ENCODE measurements around the gene MRPS6. TPM values are rescaled to one million over a fixed set of nuclear protein-coding genes. Genes with fewer than 3 reads are reported as not detected.

Gene MRPS6
- total and polyA plus RNA-seq, 10 of the 15 experiments (the other 5 are each of a cell fraction or from before 2014, with no cell fraction given) = 32.5 to 232 (median 90.3) TPM

DNA sequence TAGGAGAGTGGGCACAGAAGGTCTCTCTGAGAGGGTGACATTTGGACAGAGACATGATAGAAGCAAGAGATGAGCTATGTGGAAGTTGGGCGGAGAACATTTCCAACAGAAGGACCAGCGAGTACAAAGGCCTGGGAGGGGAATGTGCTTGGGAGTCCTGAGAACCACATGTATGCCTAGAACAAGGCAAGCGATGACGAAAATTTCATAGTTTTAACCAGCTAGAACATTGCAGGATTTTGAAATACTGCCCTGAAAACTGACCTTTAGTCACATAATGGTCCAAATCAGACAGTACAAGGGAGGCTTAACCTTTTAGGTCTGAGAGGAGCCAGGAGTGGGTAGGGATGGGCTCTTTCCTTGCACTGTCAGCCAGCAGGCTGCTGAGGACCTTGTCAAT, 68.0 kb downstream of the MRPS6 start:
- no peak overlapping the region for H3K4me3 ChIP-seq
- 100% methylated on average over 4 of the region's 4 CpGs for WGBS (ENCODE audit: insufficient coverage, insufficient replicate concordance, low lambda C conversion rate, missing lambda C conversion rate)
- H3K4me1 ChIP-seq (ENCODE audit: control insufficient read depth, insufficient read depth, low read length) = no peaks in the 10 kb centered on the region
- no peaks in the 10 kb centered on the region for H3K27me3 ChIP-seq (replicated peaks in 1 of 2; ENCODE audit: control insufficient read depth in 2 of 2, insufficient read depth in 2 of 2, low read length in 1 of 2)
- no peak overlapping the region for H3K27ac ChIP-seq (ENCODE audit: control insufficient read depth, insufficient read depth)
- CTCF ChIA-PET = no interaction called here
- POLR2A ChIA-PET = no interaction called here
- H2AFZ ChIP-seq (ENCODE audit: control insufficient read depth, low read depth, low read length) = no peak overlapping the region
- RAD21 ChIA-PET (ENCODE audit: unreplicated experiment) = no interaction called here
- BruUV-seq (replicated peaks) = no TSS peak
- intact Hi-C loops (cut with micrococcal nuclease; ENCODE audit: unreplicated experiment) (no loop called here), in situ Hi-C loops (cut with MboI) (no loop called here)
- H3K9me3 ChIP-seq (replicated peaks; ENCODE audit: control insufficient read depth, insufficient read depth, low read length) = peaks cover 3% of the 10 kb centered on the region; the same call in 2 of the 3 replicates
- FAIRE-seq (no peak), ATAC-seq (no peak), DNase-seq (ENCODE audit: low read depth, low spot score) (no peak)
- no peak overlapping the region for H3K4me2 ChIP-seq (ENCODE audit: control insufficient read depth, insufficient read depth)
- H4K20me1 ChIP-seq (ENCODE audit: control insufficient read depth, insufficient read depth) = no peaks in the 10 kb centered on the region
- peaks cover 9 to 15% of the 10 kb centered on the region in 2 experiments for H3K36me3 ChIP-seq (ENCODE audit: control insufficient read depth in 2 of 2, insufficient read depth in 2 of 2, low read length in 1 of 2)
- no peaks in the 10 kb centered on the region; the same call in none of the 2 replicates for H3K79me2 ChIP-seq (ENCODE audit: control insufficient read depth, insufficient read depth, low read length)
- no peak overlapping the region for H3K9ac ChIP-seq (ENCODE audit: control insufficient read depth, insufficient read depth, low read length)
- SMC1A ChIA-PET (ENCODE audit: uncharacterized antibody, unreplicated experiment) = interaction anchor here (0.6 to 1.3 kb wide), 2 partner anchors 21 to 74 kb away, joined by 3 to 4 read pairs; no protein-coding TSS in a partner anchor
- TF ChIP-seq SMAD5 (IDR thresholded peaks at IDR 0.05; ENCODE audit: low read depth) (no peak), ZNF687 (IDR thresholded peaks at IDR 0.05) (no peak), PAX8 (IDR thresholded peaks at IDR 0.05) (no peak), MEF2B (IDR thresholded peaks at IDR 0.05; ENCODE audit: partially characterized antibody, poor library complexity, severe bottlenecking) (no peak), EZH2 (IDR thresholded peaks at IDR 0.05; ENCODE audit: borderline replicate concordance, control insufficient read depth, low read depth, low read length) (no peak), POLR2AphosphoS5 (IDR thresholded peaks at IDR 0.05; ENCODE audit: low read length) (no peak), ATF3 (IDR thresholded peaks at IDR 0.05; ENCODE audit: borderline replicate concordance, extremely low read depth, low read depth, low read length) (no peak), POLR2AphosphoS2 (IDR thresholded peaks at IDR 0.05; ENCODE audit: low read depth, low read length) (no peak), NFYB (IDR thresholded peaks at IDR 0.05; ENCODE audit: insufficient read depth, low read depth, low read length) (no peak), MTA3 (IDR thresholded peaks at IDR 0.05; ENCODE audit: borderline replicate concordance, low read length) (no peak), BCL3 (IDR thresholded peaks at IDR 0.05; ENCODE audit: borderline replicate concordance, insufficient read depth, low read depth, low read length, poor library complexity, severe bottlenecking) (no peak), ZNF24 (IDR thresholded peaks at IDR 0.05) (no peak), SIX5 (IDR thresholded peaks at IDR 0.05; ENCODE audit: low read depth, low read length, severe bottlenecking) (no peak), GATAD2B (conservative IDR thresholded peaks at IDR 0.05; ENCODE audit: low read depth) (no peak)
- TF ChIP-seq, protein P1, sequence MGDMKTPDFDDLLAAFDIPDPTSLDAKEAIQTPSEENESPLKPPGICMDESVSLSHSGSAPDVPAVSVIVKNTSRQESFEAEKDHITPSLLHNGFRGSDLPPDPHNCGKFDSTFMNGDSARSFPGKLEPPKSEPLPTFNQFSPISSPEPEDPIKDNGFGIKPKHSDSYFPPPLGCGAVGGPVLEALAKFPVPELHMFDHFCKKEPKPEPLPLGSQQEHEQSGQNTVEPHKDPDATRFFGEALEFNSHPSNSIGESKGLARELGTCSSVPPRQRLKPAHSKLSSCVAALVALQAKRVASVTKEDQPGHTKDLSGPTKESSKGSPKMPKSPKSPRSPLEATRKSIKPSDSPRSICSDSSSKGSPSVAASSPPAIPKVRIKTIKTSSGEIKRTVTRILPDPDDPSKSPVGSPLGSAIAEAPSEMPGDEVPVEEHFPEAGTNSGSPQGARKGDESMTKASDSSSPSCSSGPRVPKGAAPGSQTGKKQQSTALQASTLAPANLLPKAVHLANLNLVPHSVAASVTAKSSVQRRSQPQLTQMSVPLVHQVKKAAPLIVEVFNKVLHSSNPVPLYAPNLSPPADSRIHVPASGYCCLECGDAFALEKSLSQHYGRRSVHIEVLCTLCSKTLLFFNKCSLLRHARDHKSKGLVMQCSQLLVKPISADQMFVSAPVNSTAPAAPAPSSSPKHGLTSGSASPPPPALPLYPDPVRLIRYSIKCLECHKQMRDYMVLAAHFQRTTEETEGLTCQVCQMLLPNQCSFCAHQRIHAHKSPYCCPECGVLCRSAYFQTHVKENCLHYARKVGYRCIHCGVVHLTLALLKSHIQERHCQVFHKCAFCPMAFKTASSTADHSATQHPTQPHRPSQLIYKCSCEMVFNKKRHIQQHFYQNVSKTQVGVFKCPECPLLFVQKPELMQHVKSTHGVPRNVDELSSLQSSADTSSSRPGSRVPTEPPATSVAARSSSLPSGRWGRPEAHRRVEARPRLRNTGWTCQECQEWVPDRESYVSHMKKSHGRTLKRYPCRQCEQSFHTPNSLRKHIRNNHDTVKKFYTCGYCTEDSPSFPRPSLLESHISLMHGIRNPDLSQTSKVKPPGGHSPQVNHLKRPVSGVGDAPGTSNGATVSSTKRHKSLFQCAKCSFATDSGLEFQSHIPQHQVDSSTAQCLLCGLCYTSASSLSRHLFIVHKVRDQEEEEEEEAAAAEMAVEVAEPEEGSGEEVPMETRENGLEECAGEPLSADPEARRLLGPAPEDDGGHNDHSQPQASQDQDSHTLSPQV (IDR thresholded peaks at IDR 0.05) = no peak

Data from GM12878 (cell line).